Caco-2 (cell line): ENCODE results near the gene FBXL16. TPM values are rescaled to one million over a fixed set of nuclear protein-coding genes. Genes with fewer than 3 reads are reported as not detected.

ENCODE experiments used
- BruUV-seq: library from RNA; stranded (reverse); fragments of 400-500 nt; replicated peaks from 2 replicates; lab custom pipeline; 2021; lab: Mats Ljungman, UMichigan
- CTCF ChIA-PET: fragments of 300-600 bp; sonication (Branson Sonifier 250); formaldehyde crosslinking; loops from one replicate; lab custom pipeline; 2022; ENCODE audit warnings: antibody characterized with exemption; lab: Charles Lee
- POLR2A ChIA-PET: fragments of 300-600 bp; sonication (Branson Sonifier 250); formaldehyde crosslinking; loops from one replicate; lab custom pipeline; 2022; ENCODE audit warnings: antibody characterized with exemption; lab: Charles Lee
- DNase-seq, 2 experiments: peaks; one replicate each; pipeline versions ENCODE4 v3.0.0 to v3.0.0-alpha.2; 2020 to 2022
- H3K27me3 ChIP-seq: replicated peaks from 2 replicates; pipeline ENCODE4 v1.6.0; 2011; ENCODE audit warnings: low read length; ENCODE audit not compliant: control insufficient read depth, insufficient read depth
- H3K36me3 ChIP-seq: 2 replicates; pipeline ENCODE4 v1.5.1; 2011; ENCODE audit warnings: low read length; ENCODE audit not compliant: control insufficient read depth, insufficient read depth
- H3K4me1 ChIP-seq: fragments of 250-450 bp; sonication (Bioruptor Pico); 2 replicates; pipeline ENCODE4 v1.5.1; 2020; ENCODE audit warnings: mild to moderate bottlenecking
- H3K4me3 ChIP-seq: 2 replicates; pipeline ENCODE4 v1.5.1; 2011; ENCODE audit warnings: low read depth, mild to moderate bottlenecking, control low read depth, low read length
- H3K9me3 ChIP-seq: fragments of 250-450 bp; sonication (Bioruptor Pico); 2 replicates; pipeline ENCODE4 v1.5.1; 2020; ENCODE audit warnings: mild to moderate bottlenecking, moderate library complexity
- H3K27ac Mint-ChIP-seq: one replicate; pipeline ENCODE4 v1.8.0; 2022; ENCODE audit warnings: mixed read lengths; ENCODE audit not compliant: unreplicated experiment
- H3K27me3 Mint-ChIP-seq: one replicate; pipeline ENCODE4 v1.8.0; 2022; ENCODE audit warnings: mixed read lengths; ENCODE audit not compliant: insufficient read depth, unreplicated experiment
- H3K36me3 Mint-ChIP-seq: one replicate; pipeline ENCODE4 v1.8.0; 2022; ENCODE audit warnings: mild to moderate bottlenecking, mixed read lengths; ENCODE audit not compliant: insufficient read depth, unreplicated experiment
- H3K4me1 Mint-ChIP-seq: one replicate; pipeline ENCODE4 v1.8.0; 2022; ENCODE audit warnings: low read depth, mixed read lengths; ENCODE audit not compliant: unreplicated experiment
- H3K4me3 Mint-ChIP-seq: one replicate; pipeline ENCODE4 v1.8.0; 2022; ENCODE audit warnings: mild to moderate bottlenecking, moderate library complexity, mixed read lengths; ENCODE audit not compliant: unreplicated experiment
- H3K9me3 Mint-ChIP-seq: one replicate; pipeline ENCODE4 v1.8.0; 2022; ENCODE audit warnings: mixed read lengths; ENCODE audit not compliant: unreplicated experiment
- intact Hi-C: fragments of 100-400 bp; cut with micrococcal nuclease; formaldehyde crosslinking; loops from one replicate; pipeline ENCODE4 v1.10.0; 2022; ENCODE audit not compliant: unreplicated experiment
- total RNA-seq: library from RNA; stranded (reverse); gene quantifications from 2 replicates; pipeline ENCODE4 v1.2.3, GENCODE V29; 2022
- TF ChIP-seq, protein P1 (sequence below), 2 experiments: fragments of 200-600 bp in 1 of 2; IDR thresholded peaks; 1 replicate in 1 of 2; 2 replicates in 1 of 2; pipeline versions ENCODE4 v1.5.1 to v1.8.0; 2011 to 2022; ENCODE audit warnings: antibody characterized with exemption in 1 of 2, control low read depth in 1 of 2, inconsistent platforms in 1 of 2, low read depth in 1 of 2, low read length in 1 of 2, mild to moderate bottlenecking in 1 of 2, moderate library complexity in 1 of 2; ENCODE audit not compliant: insufficient read depth in 1 of 2, severe bottlenecking in 1 of 2, unreplicated experiment in 1 of 2

FBXL16 gene
- total RNA-seq, 1 experiment from 2014 or later, result 10.5 TPM

GRCh38 chr16:695355-696089 lies 10.1 kb downstream of the FBXL16 start:
- CTCF ChIA-PET, result interaction anchor here (0.5 to 1.0 kb wide), 3 partner anchors 15 to 50 kb away, joined by 3 to 4 read pairs (median 3); partner anchors contain the start of gene STUB1

DNA sequence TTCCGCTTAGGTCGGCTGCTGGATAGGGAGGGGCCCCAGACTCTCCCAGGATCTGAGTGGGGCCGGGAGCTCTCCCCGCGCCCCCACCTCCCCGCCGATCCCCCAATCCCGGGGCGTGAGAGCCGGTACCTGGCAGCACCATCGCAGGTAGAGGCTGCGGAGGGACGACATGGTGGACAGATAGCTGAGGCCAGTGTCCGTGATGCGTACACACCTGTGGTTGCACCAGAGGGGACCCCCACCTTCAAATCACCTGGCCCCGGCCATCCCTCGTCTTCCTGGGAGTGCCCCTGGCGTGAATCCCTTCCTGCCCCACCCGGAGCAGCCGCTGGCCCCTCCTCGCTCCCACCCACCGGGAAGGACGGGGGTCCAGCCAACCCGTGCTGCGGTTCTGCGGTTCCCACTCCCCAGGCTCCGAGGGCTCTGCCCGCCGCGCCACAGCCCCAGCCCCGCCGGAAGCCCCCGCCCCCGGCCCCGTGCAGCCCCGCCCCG lies 10.7 kb downstream of the FBXL16 start:
- H3K4me3 Mint-ChIP-seq, result peak overlapping the region; percentile 71
- H3K4me3 ChIP-seq, result peak overlapping the region; percentile 51
- no peaks in the 10 kb centered on the region for H3K9me3 ChIP-seq
- intact Hi-C loops, result no loop called here
- DNase-seq, result no peak
- ChIA-PET CTCF (interaction anchor here (0.5 to 1.0 kb wide), 4 partner anchors 15 to 50 kb away, joined by 3 to 4 read pairs (median 3); partner anchors contain the start of gene STUB1), POLR2A (interaction anchor here (0.6 to 2.0 kb wide), 6 partner anchors 15 to 1088 kb away, joined by 3 to 10 read pairs (median 4); partner anchors contain the start of genes ANTKMT, NUBP2, SPSB3 and STUB1)
- TF ChIP-seq, protein P1, sequence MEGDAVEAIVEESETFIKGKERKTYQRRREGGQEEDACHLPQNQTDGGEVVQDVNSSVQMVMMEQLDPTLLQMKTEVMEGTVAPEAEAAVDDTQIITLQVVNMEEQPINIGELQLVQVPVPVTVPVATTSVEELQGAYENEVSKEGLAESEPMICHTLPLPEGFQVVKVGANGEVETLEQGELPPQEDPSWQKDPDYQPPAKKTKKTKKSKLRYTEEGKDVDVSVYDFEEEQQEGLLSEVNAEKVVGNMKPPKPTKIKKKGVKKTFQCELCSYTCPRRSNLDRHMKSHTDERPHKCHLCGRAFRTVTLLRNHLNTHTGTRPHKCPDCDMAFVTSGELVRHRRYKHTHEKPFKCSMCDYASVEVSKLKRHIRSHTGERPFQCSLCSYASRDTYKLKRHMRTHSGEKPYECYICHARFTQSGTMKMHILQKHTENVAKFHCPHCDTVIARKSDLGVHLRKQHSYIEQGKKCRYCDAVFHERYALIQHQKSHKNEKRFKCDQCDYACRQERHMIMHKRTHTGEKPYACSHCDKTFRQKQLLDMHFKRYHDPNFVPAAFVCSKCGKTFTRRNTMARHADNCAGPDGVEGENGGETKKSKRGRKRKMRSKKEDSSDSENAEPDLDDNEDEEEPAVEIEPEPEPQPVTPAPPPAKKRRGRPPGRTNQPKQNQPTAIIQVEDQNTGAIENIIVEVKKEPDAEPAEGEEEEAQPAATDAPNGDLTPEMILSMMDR (IDR thresholded peaks at IDR 0.05; ENCODE audit: insufficient read depth in 1 of 2, low read depth in 1 of 2, low read length in 1 of 2, severe bottlenecking in 1 of 2, unreplicated experiment in 1 of 2), result no peak
- H3K4me1 ChIP-seq, result peaks cover 14% of the 10 kb centered on the region; the same call in 1 of the 2 replicates
- H3K27ac Mint-ChIP-seq, result no peak overlapping the region
- H3K36me3 Mint-ChIP-seq, result peaks cover 17% of the 10 kb centered on the region
- no peaks in the 10 kb centered on the region for H3K27me3 ChIP-seq
- H3K4me1 Mint-ChIP-seq, result peaks cover 6% of the 10 kb centered on the region
- H3K9me3 Mint-ChIP-seq, result no peaks in the 10 kb centered on the region
- no peaks in the 10 kb centered on the region for H3K36me3 ChIP-seq
- no peaks in the 10 kb centered on the region for H3K27me3 Mint-ChIP-seq
- BruUV-seq, result no TSS peak

More at GRCh38 chr16:695355-696089, 10.1 kb downstream of the FBXL16 start:
- H3K9me3 ChIP-seq, result no peaks in the 10 kb centered on the region
- no peaks in the 10 kb centered on the region for H3K27me3 ChIP-seq
- Mint-ChIP-seq H3K4me3 (peak overlapping the region; percentile 71), H3K27ac (peak overlapping the region; percentile 50), H3K36me3 (peaks cover 13% of the 10 kb centered on the region), H3K4me1 (peaks cover under 1% of the 10 kb centered on the region), H3K9me3 (no peaks in the 10 kb centered on the region), H3K27me3 (no peaks in the 10 kb centered on the region)
- BruUV-seq, result no TSS peak
- POLR2A ChIA-PET, result interaction anchor here (0.6 to 2.0 kb wide), 6 partner anchors 15 to 1087 kb away, joined by 3 to 10 read pairs (median 4); partner anchors contain the start of genes ANTKMT, NUBP2, SPSB3 and STUB1
- peak; percentile 75 to 81 for DNase-seq
- H3K4me3 ChIP-seq, result peak overlapping the region; percentile 51
- no peaks in the 10 kb centered on the region for H3K36me3 ChIP-seq
- intact Hi-C loops, result no loop called here
- H3K4me1 ChIP-seq, result peaks cover 12% of the 10 kb centered on the region; the same call in 1 of the 2 replicates
- TF ChIP-seq, protein P1 (IDR thresholded peaks at IDR 0.05; ENCODE audit: insufficient read depth in 1 of 2, low read depth in 1 of 2, low read length in 1 of 2, severe bottlenecking in 1 of 2, unreplicated experiment in 1 of 2), result no peak

GRCh38 chr16:694187-694862 lies 11.3 kb downstream of the FBXL16 start:
- no peak overlapping the region for H3K27ac Mint-ChIP-seq
- TF ChIP-seq, protein P1 (IDR thresholded peaks at IDR 0.05; ENCODE audit: insufficient read depth in 1 of 2, low read depth in 1 of 2, low read length in 1 of 2, severe bottlenecking in 1 of 2, unreplicated experiment in 1 of 2), result no peak
- POLR2A ChIA-PET, result interaction anchor here (2.0 kb wide), 1 partner anchor 27 kb away, joined by 7 read pairs; the partner anchor contains the start of gene ANTKMT
- H3K9me3 Mint-ChIP-seq, result no peaks in the 10 kb centered on the region
- no peaks in the 10 kb centered on the region for H3K9me3 ChIP-seq
- H3K27me3 Mint-ChIP-seq, result no peaks in the 10 kb centered on the region
- H3K4me1 Mint-ChIP-seq, result peaks cover 7% of the 10 kb centered on the region
- BruUV-seq, result no TSS peak
- no peaks in the 10 kb centered on the region for H3K27me3 ChIP-seq
- H3K4me3 ChIP-seq, result peak overlapping the region; percentile 51
- intact Hi-C loops, result no loop called here
- CTCF ChIA-PET, result interaction anchor here (1.0 kb wide), 1 partner anchor 25 kb away, joined by 3 read pairs; no protein-coding TSS in a partner anchor
- H3K4me3 Mint-ChIP-seq, result peak overlapping the region; percentile 71
- peak; percentile 70 to 72 for DNase-seq
- H3K36me3 ChIP-seq, result no peaks in the 10 kb centered on the region
- H3K36me3 Mint-ChIP-seq, result peaks cover 20% of the 10 kb centered on the region
- peaks cover 14% of the 10 kb centered on the region; the same call in 1 of the 2 replicates for H3K4me1 ChIP-seq
